Forelimb muscle (tissue), 1 donor: ENCODE data around the gene FAF1. TPM values are rescaled to one million over a fixed set of nuclear protein-coding genes. Genes with fewer than 3 reads are reported as not detected.

Experiments used
- DNase-seq: peaks from one replicate; pipeline ENCODE4 v3.0.0-alpha.2; 2013; ENCODE audit warnings: low read depth
- polyA plus RNA-seq: library from polyadenylated mRNA; unstranded; fragments of 120-200 nt; gene quantifications from one replicate; pipeline ENCODE4 v1.2.1, GENCODE V29; 2013; ENCODE audit not compliant: insufficient read length

Gene FAF1
- polyA plus RNA-seq, 1 donor = 42.8 TPM

DNA sequence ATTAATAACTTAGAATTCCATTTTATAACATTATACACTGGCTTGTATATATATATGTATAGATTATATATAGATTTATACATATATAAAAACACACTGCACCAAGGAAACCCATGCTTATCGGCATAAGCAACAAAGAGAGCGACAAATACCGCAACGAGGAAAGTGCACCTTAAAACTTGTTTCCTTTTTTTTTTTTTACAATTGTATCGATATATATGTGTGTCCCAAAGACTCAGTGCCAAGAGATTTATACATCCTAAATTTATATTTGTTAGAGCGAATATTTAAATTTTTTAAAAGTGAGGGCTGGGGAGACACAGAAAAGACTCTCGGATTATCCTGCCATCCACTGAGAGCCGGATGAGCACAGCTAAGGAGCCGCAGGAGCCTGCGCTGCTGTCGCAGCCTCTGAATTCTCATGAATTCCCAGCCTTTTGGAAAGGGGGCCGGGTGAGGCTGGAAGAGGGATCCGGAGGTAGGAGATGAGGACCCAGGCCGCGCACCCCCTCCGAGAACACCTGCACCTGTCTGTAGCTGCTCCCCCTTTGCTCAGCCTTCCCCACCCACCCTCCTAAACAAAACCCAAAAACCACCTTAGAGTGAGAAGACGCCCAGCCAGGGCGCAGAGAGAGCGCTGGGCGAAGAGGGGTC lies 542.0 kb downstream of the FAF1 start:
- no peak for DNase-seq

DNA sequence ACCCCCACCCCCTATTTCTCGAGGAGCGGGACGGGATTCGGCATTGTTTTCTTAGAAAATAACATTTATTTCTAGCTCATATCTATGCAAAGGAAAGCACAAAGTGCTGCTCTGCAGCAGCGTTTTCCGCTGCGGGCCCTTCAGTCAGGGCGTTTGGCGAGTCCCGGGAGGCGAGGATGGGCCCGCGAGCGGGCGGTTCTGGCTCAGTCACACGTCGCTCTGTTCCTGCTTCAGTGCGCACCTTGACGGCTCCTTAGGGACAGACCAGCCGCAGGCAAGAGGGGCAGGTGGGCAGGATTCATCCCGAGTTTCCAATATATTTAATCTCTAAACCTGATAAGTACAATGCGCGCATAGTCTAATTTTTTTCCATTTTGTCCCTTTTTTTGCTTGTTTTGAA lies 542.6 kb downstream of the FAF1 start:
- DNase-seq = no peak

DNA sequence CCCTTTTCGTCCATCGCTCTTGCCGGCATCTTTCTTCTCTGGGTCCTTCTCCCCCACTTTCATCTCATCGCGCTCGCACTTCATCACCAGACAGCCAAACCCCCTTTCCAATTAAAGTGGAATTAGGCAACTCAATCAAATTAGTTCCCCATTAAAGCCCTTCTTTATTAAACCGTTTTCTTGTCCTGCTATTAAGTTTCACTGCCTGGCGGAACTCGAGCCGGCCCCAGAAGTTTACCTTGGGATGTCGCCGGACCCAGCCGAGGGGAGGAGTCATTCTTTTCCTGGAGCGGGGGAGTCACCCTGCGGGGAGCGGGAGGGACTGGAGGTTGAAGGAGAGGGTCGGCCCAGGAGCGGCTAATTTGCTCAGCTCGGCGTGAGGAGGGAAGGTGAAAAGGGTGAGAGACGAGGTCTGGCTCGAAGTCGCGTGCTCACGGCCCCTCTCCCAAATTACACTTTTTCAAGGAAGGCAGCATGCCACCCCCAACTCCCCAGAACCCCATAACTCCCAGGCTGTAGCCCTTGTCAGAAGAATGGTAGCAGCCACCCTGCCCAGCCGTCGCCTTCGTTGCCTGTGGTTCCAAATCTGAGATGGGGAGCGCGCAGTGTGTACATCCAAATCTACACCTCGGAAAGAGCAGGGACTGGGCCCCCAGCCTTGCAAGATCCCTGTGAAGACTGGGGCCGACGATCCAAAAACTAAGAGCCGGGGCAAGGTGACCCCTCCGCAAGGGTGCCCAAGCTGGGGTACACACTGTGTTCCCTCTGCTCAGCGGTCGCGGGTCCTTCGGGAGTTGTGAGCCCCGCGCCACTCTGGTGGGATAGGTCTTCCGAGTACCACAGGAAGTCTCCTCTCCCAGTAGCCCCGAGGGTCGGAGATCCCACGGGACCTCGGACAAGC lies 543.3 kb downstream of the FAF1 start:
- no peak for DNase-seq

DNA sequence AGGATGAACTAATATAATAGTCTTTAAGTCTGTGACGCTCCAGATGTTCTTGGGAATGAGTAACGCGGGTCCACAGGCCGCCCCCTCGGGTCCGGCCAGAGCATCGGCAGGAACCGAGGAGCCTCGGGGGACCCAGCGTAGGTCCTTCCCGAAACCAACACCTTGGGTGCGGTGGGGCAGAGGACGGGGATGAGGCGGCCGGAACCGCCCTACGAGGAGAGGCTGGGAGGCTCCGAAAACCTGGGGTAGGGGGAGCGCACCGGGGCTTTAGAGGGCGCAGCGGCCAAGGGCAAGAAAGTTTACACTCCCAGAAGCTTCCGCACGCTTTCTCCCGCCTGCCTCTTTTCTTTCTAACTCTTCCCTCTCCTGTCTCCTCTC lies 543.9 kb downstream of the FAF1 start:
- DNase-seq = no peak

DNA sequence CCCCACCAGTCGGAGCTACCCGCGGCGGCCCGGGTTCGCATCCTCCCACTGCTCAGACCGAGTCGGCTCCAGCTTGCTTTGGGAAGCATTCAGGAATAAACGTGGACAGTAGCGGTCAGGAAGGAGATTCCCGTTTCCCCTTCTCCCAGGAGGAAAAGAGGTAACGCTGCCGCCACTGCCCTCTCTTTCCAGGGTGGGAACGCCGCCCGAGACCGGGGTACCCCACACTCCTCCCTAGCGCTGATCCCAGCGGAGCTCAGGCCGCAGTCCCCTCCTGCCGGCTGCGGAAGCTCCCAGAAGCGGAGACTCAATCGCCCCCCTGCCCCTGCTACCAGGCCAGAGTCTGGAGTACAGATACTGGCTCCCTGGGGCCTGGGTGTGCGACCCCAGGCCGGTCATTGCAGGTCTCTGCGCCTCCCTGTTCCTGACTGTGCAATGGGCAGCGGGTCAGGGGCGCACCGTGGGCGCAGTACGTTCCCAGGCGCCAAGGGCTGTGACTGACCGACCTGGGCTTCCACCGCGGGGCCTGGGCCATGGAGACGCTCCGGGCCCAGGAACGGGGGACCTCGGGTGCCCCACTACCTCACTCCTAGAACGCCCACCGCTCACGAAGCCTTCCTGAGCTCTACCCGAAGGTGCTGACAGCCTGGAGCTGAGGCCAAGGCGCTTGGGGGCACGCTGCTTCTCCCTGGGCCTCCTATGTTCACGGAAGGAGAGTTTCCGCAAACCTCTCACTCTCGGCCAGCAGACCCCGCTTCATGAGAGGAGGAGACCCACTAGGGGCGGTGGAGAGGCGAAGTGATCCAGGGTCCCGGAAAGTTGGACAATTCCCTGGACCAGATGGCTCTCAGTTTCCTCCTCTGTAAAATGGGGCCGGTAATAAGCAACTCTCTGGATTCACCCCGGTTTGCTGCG lies 544.6 kb downstream of the FAF1 start:
- no peak for DNase-seq

DNA sequence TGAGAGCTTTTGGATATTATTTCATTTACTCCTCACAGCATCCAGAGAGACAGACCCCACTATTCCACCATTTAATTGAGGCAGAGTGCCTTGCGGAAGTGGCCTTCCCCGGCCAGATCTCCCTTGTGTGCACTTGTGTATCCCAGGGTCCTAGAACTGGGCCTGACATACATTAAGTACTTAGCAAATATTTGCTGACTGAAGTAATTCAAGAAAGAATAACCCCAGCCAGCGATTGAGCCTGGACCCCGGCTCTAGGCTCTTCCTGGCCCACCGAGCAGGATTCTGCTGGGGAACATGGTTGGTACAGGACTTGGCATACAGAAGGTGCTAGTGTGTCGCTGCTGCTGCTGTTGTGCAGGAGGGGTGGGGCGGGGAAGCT lies 545.2 kb downstream of the FAF1 start:
- no peak for DNase-seq

DNA sequence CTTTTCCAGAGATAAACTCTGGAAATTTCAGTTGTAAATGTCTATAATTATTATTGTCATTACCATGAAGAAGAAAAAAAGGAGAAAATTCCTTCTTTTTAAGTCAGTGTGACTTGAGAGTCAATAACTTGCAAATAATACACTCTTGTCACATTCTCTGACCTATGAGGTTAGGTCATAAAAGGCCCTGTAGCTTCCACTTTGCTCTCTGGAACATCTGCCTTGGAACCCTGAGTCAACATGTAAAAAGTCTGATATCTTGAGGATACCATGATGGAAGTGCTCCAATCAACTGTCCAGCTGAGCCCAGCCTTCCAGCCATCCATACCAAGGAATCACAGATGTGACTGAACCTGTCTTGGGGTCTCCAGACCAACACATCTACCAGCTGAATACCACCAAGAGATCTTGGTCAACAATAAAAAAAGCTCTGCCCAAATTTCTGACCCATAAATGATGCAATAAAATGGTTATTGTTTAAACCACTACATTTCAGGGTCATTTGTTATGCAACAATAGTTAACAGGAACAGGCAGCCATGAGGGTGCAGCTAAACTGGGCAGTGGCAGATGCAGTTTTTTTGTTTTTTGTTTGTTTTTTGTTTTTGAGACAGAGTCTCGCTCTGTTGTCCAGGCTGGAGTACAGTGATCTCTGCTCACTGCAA lies 547.1 kb downstream of the FAF1 start:
- no peak for DNase-seq

DNA sequence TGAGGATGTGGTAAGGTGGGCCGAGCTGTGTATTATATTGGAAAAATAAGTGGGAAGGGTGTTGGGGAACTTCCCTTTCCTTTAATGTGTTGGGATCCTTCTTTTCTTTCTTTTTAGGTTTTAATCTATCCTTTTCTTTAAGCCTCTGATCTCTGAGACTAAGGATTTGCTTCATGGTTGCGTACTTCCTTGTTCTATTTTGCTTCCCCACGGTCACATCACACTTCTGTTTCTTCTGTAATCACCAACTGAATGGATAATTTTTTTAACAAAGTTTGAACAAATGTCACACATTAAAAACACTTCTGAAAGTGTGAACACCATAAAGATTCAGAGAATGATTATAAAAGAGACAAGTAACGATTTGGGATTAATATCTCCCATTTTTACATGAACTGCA lies 554.3 kb downstream of the FAF1 start:
- DNase-seq = no peak

DNA sequence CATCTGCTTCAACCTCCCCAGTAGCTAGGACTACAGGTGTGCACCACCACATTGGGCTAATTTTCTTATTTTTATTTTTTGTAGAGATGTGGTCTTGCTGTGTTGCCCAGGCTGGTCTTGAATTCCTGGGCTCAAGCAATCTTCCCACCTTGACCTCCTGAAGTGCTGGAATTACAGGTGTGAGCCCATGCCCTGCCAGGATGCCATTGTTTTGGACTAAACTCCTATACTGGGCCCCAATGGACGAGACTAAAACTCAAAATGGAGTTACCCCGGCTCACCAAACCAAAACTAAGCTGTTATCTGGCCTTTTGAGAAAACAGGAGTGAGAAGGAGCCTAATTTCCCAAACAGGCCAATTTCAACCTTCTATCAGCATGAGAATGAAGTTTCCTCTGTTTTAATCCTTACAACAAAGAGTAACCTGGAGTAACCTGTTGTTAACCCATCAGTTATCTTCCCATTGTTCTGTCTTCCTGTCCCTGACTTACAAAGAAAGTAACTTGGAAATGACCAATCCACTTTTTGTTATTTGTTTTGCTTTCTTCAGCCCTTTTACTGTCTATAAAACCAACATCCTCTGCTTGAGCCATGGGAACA lies 566.4 kb downstream of the FAF1 start:
- DNase-seq = no peak

Other genes starting within 250 kb of the FAF1 start
- gene CDKN2C, start 10.0 kb upstream of the FAF1 start, polyA plus RNA-seq = 10.3 TPM
- not detected for gene C1orf185, start 142.0 kb upstream of the FAF1 start, polyA plus RNA-seq